ENCODE results near the gene NOLC1. TPM values are rescaled to one million over a fixed set of nuclear protein-coding genes. Genes with fewer than 3 reads are reported as not detected.
A peak's percentile ranks its signal among the peaks of the same experiment; 100 is the strongest.

The NOLC1 gene
- total and polyA plus RNA-seq, 2 donors (not counting 1 experiment from before 2014, with no cell fraction given) = 16.5 to 64.7 TPM

DNA sequence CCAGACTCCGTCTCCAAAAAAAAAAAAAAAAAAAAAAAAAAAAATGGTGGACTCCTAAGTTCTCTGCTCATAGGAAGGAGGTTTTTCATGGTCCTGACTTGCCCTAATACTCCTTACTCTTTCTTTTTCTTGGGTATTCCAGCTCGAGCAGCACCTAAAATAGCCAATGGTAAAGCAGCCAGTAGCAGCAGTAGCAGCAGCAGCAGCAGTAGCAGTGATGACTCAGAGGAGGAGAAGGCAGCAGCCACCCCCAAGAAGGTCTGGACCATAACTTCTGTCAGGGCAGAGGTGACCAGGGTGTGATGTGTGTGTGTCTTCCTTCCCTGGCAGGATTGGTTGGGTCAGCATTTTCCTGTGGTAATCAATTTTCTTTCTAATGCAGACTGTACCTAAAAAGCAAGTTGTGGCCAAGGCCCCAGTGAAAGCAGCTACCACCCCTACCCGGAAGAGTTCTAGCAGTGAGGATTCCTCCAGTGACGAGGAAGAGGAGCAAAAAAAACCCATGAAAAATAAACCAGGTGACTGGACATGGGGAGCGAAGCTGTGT is 6.9 kb downstream of the NOLC1 start:
- TF ChIP-seq, protein P1, sequence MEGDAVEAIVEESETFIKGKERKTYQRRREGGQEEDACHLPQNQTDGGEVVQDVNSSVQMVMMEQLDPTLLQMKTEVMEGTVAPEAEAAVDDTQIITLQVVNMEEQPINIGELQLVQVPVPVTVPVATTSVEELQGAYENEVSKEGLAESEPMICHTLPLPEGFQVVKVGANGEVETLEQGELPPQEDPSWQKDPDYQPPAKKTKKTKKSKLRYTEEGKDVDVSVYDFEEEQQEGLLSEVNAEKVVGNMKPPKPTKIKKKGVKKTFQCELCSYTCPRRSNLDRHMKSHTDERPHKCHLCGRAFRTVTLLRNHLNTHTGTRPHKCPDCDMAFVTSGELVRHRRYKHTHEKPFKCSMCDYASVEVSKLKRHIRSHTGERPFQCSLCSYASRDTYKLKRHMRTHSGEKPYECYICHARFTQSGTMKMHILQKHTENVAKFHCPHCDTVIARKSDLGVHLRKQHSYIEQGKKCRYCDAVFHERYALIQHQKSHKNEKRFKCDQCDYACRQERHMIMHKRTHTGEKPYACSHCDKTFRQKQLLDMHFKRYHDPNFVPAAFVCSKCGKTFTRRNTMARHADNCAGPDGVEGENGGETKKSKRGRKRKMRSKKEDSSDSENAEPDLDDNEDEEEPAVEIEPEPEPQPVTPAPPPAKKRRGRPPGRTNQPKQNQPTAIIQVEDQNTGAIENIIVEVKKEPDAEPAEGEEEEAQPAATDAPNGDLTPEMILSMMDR (conservative IDR thresholded peaks at IDR 0.05 in 1 of 2, IDR thresholded peaks at IDR 0.05 in 1 of 2; ENCODE audit: low read depth in 1 of 2, low read length in 2 of 2) = no peak
- no peak for TF ChIP-seq EZH2 (IDR thresholded peaks at IDR 0.05; ENCODE audit: low read length, missing control alignments)
- Histone ChIP-seq H2AFZ (ENCODE audit: low read length) (no peak overlapping the region), H3K27ac (ENCODE audit: insufficient read depth, low read length) (no peak overlapping the region), H3K79me2 (ENCODE audit: control insufficient read depth, insufficient read depth, low read length) (peaks cover 35% of the 10 kb centered on the region), H3K4me1 (ENCODE audit: control insufficient read depth, extremely low read depth, insufficient read depth, low read length) (no peaks in the 10 kb centered on the region), H3K4me2 (ENCODE audit: extremely low read depth, insufficient read depth, low read length) (no peak overlapping the region), H3K27me3 (ENCODE audit: control insufficient read depth, insufficient read depth, low read length) (no peaks in the 10 kb centered on the region), H3K9me3 (ENCODE audit: control insufficient read depth, insufficient read depth, low read depth, low read length) (no peaks in the 10 kb centered on the region), H4K20me1 (ENCODE audit: control insufficient read depth, extremely low read depth, insufficient read depth, low read length) (no peaks in the 10 kb centered on the region), H3K36me3 (ENCODE audit: control insufficient read depth, insufficient read depth, low read length) (peaks cover 37% of the 10 kb centered on the region), H3K4me3 (replicated peaks in 1 of 4; ENCODE audit: control extremely low read depth in 1 of 4, insufficient read depth in 1 of 4, low read depth in 3 of 4, low read length in 4 of 4) (no peak overlapping the region), H3K9ac (ENCODE audit: insufficient read depth, low read length) (no peak overlapping the region)
- peak in 1 of 2 donors; percentile 39 for DNase-seq (ENCODE audit: low read depth in 2 of 2)

DNA sequence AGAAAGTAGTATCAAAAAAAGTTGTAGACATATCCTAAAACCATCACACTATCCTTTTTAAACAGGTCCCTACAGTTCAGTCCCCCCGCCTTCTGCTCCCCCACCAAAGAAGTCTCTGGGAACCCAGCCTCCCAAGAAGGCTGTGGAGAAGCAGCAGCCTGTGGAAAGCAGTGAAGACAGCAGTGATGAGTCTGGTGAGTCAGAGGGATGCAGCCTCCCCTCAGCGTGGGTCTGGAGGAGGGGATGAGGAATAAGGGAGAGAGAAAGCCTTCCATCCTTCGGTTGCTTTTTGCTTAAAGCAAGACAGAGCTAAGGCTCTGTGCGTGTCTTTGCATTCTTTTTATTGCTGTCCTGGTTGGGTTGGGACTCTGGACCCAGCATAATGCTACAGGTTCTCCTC is 7.6 kb downstream of the NOLC1 start:
- TF ChIP-seq EZH2 (IDR thresholded peaks at IDR 0.05; ENCODE audit: low read length, missing control alignments) = no peak
- TF ChIP-seq, protein P1 (conservative IDR thresholded peaks at IDR 0.05 in 1 of 2, IDR thresholded peaks at IDR 0.05 in 1 of 2; ENCODE audit: low read depth in 1 of 2, low read length in 2 of 2) = no peak
- no peaks in the 10 kb centered on the region for H3K4me1 ChIP-seq (ENCODE audit: control insufficient read depth, extremely low read depth, insufficient read depth, low read length)
- H4K20me1 ChIP-seq (ENCODE audit: control insufficient read depth, extremely low read depth, insufficient read depth, low read length) = no peaks in the 10 kb centered on the region
- H3K79me2 ChIP-seq (ENCODE audit: control insufficient read depth, insufficient read depth, low read length) = peaks cover 28% of the 10 kb centered on the region
- peaks cover 35% of the 10 kb centered on the region for H3K36me3 ChIP-seq (ENCODE audit: control insufficient read depth, insufficient read depth, low read length)
- no peak overlapping the region for H2AFZ ChIP-seq (ENCODE audit: low read length)
- H3K9me3 ChIP-seq (ENCODE audit: control insufficient read depth, insufficient read depth, low read depth, low read length) = no peaks in the 10 kb centered on the region
- no peak overlapping the region for H3K4me3 ChIP-seq (replicated peaks in 1 of 4; ENCODE audit: control extremely low read depth in 1 of 4, insufficient read depth in 1 of 4, low read depth in 3 of 4, low read length in 4 of 4)
- DNase-seq (ENCODE audit: low read depth in 2 of 2) = no peak
- H3K27ac ChIP-seq (ENCODE audit: insufficient read depth, low read length) = no peak overlapping the region
- no peak overlapping the region for H3K4me2 ChIP-seq (ENCODE audit: extremely low read depth, insufficient read depth, low read length)
- no peaks in the 10 kb centered on the region for H3K27me3 ChIP-seq (ENCODE audit: control insufficient read depth, insufficient read depth, low read length)
- no peak overlapping the region for H3K9ac ChIP-seq (ENCODE audit: insufficient read depth, low read length)

DNA sequence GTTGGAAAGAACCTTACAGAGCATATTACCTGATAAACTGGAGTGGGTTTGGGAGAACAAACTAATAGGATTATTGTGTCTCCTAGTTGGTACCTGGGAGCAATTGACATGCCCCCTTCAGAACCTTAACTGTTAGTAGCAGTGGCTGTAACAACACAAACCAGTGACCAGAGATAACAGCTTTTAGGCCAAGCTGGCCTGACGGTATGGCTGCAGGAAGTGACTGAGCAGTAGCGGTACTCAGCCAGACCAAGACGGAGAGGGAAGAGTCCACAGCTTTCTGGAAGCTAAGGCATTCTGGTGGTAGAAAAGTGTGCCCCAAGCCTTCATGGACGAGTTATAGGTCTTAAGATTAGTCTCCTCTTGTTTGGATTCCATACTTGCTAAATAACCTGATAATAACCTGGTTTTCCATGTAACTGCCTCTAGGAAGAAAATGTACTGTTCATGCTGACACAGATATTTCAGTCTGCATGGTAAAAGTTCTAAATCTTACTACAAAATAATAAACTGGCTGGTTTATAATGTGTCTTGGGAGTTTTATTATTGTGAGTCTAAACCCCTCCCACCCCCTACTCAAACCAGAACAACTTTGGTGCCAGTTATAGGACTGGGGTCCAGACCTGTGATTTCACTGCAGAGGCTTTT is 11.3 kb downstream of the NOLC1 start:
- H3K4me2 ChIP-seq (ENCODE audit: extremely low read depth, insufficient read depth, low read length) = no peak overlapping the region
- no peaks in the 10 kb centered on the region for H3K9me3 ChIP-seq (ENCODE audit: control insufficient read depth, insufficient read depth, low read depth, low read length)
- TF ChIP-seq, protein P1 (conservative IDR thresholded peaks at IDR 0.05 in 1 of 2, IDR thresholded peaks at IDR 0.05 in 1 of 2; ENCODE audit: low read depth in 1 of 2, low read length in 2 of 2) = no peak
- TF ChIP-seq EZH2 (IDR thresholded peaks at IDR 0.05; ENCODE audit: low read length, missing control alignments) = no peak
- H3K27me3 ChIP-seq (ENCODE audit: control insufficient read depth, insufficient read depth, low read length) = no peaks in the 10 kb centered on the region
- H3K4me3 ChIP-seq (replicated peaks in 1 of 4; ENCODE audit: control extremely low read depth in 1 of 4, insufficient read depth in 1 of 4, low read depth in 3 of 4, low read length in 4 of 4) = no peak overlapping the region
- no peaks in the 10 kb centered on the region for H3K4me1 ChIP-seq (ENCODE audit: control insufficient read depth, extremely low read depth, insufficient read depth, low read length)
- no peak overlapping the region for H3K27ac ChIP-seq (ENCODE audit: insufficient read depth, low read length)
- H3K79me2 ChIP-seq (ENCODE audit: control insufficient read depth, insufficient read depth, low read length) = no peaks in the 10 kb centered on the region
- H2AFZ ChIP-seq (ENCODE audit: low read length) = no peak overlapping the region
- H3K9ac ChIP-seq (ENCODE audit: insufficient read depth, low read length) = no peak overlapping the region
- no peak for DNase-seq (ENCODE audit: low read depth in 2 of 2)
- no peaks in the 10 kb centered on the region for H4K20me1 ChIP-seq (ENCODE audit: control insufficient read depth, extremely low read depth, insufficient read depth, low read length)
- H3K36me3 ChIP-seq (ENCODE audit: control insufficient read depth, insufficient read depth, low read length) = peaks cover 27% of the 10 kb centered on the region
